Motor neuron (in vitro differentiated cells): ENCODE measurements around the gene ANKRD35. TPM values are rescaled to one million over a fixed set of nuclear protein-coding genes. Genes with fewer than 3 reads are reported as not detected.
A peak's percentile ranks its signal among the peaks of the same experiment; 100 is the strongest.
"Not testable (repeated sequence)": the region's sequence is repeated elsewhere in the genome, so short reads cannot be mapped to it uniquely, and the experiment has no call there.

Source experiments
- ATAC-seq, 8 experiments: fragments of 200-7000 bp; cut with Tn5 transposase; replicated peaks in 6 of 8; 2 replicates each; pipeline ENCODE4 v1.8.0; 2021; ENCODE audit warnings: mild to moderate bottlenecking in 8 of 8, moderate library complexity in 8 of 8
- H3K27ac ChIP-seq, 2 donors: fragments of 250-450 bp; sonication (Bioruptor Pico); 2 replicates each; pipeline ENCODE4 v1.9.0; 2021; ENCODE audit warnings: antibody characterized with exemption in 2 of 2, mild to moderate bottlenecking in 2 of 2, moderate library complexity in 1 of 2
- H3K4me1 ChIP-seq, 2 donors: fragments of 250-450 bp; sonication (Bioruptor Pico); replicated peaks in 1 of 2; 2 replicates each; pipeline ENCODE4 v1.6.1; 2021; ENCODE audit warnings: antibody characterized with exemption in 2 of 2, mild to moderate bottlenecking in 2 of 2, moderate library complexity in 1 of 2
- H3K4me3 ChIP-seq, 5 donors: fragments of 250-450 bp; sonication (Bioruptor Pico); 2 replicates each; pipeline ENCODE4 v1.9.0; 2021; ENCODE audit warnings: antibody characterized with exemption in 5 of 5, mild to moderate bottlenecking in 5 of 5, moderate library complexity in 4 of 5
- WGBS, 10 experiments: fragments of 450-650 bp; shearing (Covaris generic); methylation state at CpG; one replicate each; pipeline ENCODE4 v1.0.0; 2022; 5-methylcytosine and 5-hydroxymethylcytosine counted together
- in situ Hi-C, 9 experiments: fragments of 400-800 bp; cut with MboI; loops; one replicate each; pipeline ENCODE4 v1.15.0; 2021; ENCODE audit warnings: low sequenced_read_pairs in 9 of 9, low pct_unique_long_range_greater_than_20kb in 2 of 9; ENCODE audit not compliant: unreplicated experiment in 9 of 9
- total RNA-seq, 8 experiments: library from RNA; unstranded; fragments of 300-600 nt; gene quantifications; 2 replicates each; pipeline versions ENCODE4 v1.2.3 to v1.2.4, GENCODE V29; 2022

Gene ANKRD35
- total RNA-seq, 8 experiments from 2014 or later = 0.15 to 1.4 (median 0.32) TPM; not detected in 2

DNA sequence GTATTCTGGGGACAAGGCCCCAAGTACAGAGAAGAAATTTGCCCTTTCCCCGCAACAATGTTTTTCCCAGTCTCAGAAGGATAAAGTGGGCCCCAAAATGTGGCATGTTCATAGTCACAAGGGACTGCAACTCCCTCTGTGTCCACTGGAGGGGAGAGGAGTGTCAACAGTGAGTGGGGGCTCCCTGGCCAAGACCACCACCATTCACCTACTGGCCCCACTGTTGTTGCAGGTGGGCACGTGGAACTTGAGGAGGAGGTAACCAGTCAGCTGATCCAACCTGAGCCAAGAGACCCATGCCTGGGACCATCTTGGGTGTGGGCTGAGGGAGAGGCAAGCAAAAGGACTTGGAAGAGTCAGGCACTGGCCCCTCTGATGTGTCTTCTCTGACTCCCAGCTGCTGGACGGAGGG is 39.5 kb downstream of the ANKRD35 start:
- Histone ChIP-seq H3K4me3 (peak overlapping the region; percentile 30 to 44 (median 39)), H3K27ac (peak overlapping the region in 1 of 2 donors; percentile 1), H3K4me1 (peaks cover 2 to 9% of the 10 kb centered on the region in 2 donors)
- peak; percentile 21 to 44 (median 30) for ATAC-seq
- 47 to 95% (median 71%) methylated on average over 1 to 3 of the region's 3 CpGs; no CpG with 5 or more reads in 5 of the 10 experiments for WGBS, 10 experiments
- in situ Hi-C loops = no loop called here

DNA sequence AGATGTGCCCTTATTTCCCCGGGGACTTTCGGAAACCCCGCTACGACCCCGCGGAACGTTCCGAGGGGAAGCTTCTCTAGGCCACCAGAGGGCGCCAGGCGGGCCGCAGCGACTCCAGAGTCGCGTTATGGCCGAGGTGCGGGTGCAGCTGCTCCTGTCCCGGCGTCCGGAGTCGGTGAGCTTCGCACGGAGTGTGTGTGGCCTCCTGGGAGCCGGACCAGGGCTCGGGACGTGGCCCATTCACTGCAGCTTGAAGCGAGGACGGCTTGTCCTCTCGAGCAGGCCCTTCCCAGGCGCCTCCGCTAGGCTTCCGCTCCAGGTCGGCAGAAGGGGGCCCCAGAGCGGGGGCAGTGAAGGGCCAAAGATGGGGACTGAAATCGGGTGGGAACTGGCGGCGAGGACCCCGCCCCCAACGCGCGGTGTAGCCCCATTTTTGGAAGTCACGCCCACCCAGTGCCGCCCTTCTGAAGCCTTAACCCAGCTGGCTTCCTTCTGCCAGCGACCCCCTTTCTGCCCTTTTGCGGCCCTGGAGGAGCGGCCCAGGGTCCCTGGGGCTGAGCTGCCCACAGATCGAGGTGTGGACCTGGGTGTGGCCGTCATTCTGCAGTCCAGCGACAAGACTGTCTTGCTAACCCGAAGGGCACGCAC is 40.0 kb downstream of the ANKRD35 start, which contains the start of gene NUDT17:
TSS of gene NUDT17 (plus strand) at position 117 of the 648 bp plus-strand sequence. CDS start at position 128, 11 bp downstream.
- 0 to 17% (median 5%) methylated on average over 2 to 16 of the region's 50 CpGs; no CpG with 5 or more reads in 4 of the 10 experiments for WGBS, 10 experiments
- ATAC-seq = peak; percentile 81 to 93 (median 90)
- Histone ChIP-seq H3K4me1 (peaks cover 2 to 9% of the 10 kb centered on the region in 2 donors), H3K27ac (peak within 1 kb of the TSS in 1 of 2 donors; percentile 1), H3K4me3 (peak within 1 kb of the TSS; percentile 30 to 44 (median 39))
- in situ Hi-C loops = no loop called here

DNA sequence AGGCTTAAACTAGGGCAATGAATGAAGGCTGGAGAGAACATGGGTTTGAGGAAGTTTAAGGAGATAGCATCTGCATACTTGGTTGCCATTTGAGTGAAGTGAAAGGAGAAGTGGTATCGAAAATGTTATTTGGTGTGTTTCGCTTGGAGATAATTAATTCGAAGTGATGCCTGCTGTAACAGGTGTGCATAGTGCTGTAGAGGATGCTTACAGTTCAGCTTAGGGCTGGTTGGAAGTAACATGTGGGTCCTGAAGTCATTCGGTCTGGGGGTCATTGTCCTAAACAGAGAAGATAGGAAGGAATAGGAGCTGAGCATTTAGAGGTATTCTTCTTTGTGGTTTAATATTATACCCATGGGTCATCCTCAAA is 40.5 kb downstream of the ANKRD35 start:
- WGBS, 10 experiments = 0 to 19% (median 9%) methylated on average over 1 to 4 of the region's 4 CpGs; no CpG with 5 or more reads in 2 of the 10 experiments
- H3K27ac ChIP-seq = no peak overlapping the region

DNA sequence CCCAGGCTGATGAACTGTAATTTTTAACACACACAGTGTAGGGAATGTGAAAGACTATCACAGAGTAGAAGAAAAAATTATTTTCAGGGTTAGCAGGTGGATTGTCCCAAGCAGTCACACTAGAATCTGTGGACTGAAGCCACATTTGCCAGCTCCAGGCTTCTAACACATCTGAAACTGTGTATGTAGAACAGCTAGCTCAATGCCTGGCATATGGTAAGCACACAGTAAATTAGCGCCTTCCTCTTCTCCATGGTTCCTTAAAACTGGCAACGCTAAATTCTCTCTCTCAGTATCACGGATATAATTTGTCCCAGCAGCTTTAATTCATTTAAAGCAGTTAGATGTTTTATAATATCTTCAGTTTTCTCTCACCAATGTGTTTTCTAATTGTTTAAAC is 42.6 kb downstream of the ANKRD35 start:
- 56 to 100% (median 80%) methylated on average over 1 to 3 of the region's 3 CpGs; no CpG with 5 or more reads in 1 of the 10 experiments for WGBS, 10 experiments
- ATAC-seq = no peak
- Histone ChIP-seq H3K4me1 (peaks cover 2 to 9% of the 10 kb centered on the region in 2 donors), H3K4me3 (no peak overlapping the region), H3K27ac (no peak overlapping the region)
- in situ Hi-C loops = no loop called here

More for the DNA sequence above, 40.5 kb downstream of the ANKRD35 start:
- peaks cover 2 to 9% of the 10 kb centered on the region in 2 donors for H3K4me1 ChIP-seq
- ATAC-seq = peak; percentile 30 to 61 (median 43)
- peak overlapping the region; percentile 30 to 44 (median 39) for H3K4me3 ChIP-seq
- in situ Hi-C loops = no loop called here

DNA sequence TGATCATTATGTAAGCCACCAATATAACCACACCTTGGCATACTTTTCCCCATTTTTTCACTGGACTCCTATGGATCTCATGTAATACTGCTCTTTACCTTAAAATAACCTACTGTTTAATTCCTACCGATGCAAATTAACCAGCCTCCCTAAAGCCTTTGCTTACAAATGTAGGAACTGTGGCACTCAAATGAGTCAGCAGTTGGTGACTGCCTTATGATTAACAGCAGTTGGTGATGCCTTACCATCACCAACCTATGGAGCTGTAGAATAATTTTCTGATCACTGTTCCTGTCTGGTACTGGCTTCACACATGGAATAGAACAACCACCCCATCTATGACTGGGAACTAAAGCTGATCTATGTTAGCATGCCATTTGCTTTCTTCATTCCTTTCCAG is 48.0 kb downstream of the ANKRD35 start:
- in situ Hi-C loops = no loop called here

DNA sequence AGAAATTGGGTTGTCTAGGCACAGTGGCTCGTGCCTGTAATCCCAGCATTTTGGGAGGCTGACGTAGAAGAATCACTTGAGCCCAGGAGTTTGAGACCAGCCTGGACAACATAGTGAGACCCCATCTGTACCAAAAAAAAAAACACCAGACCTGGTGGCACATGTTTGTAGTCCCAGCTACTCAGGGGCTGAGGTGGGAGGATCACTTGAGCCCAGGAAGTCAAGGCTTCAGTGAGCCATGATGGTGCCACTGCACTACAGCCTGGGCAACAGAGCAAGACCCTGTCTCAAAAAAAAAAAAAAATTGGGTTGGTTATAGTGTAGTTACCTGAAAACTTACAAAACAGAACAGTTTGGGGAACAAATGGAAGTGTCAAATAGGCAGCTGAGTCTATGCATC is 54.9 kb downstream of the ANKRD35 start:
- in situ Hi-C loops, ATAC-seq: not testable (repeated sequence)
- 76 to 100% (median 100%) methylated on average over 2 of the region's 2 CpGs; no CpG with 5 or more reads in 4 of the 10 experiments for WGBS, 10 experiments

More for the DNA sequence above, 48.0 kb downstream of the ANKRD35 start:
- no peak for ATAC-seq
- no peak overlapping the region for H3K4me3 ChIP-seq
- H3K27ac ChIP-seq = no peak overlapping the region
- 88 to 100% (median 100%) methylated on average over 1 of the region's 1 CpG; no CpG with 5 or more reads in 1 of the 10 experiments for WGBS, 10 experiments
- H3K4me1 ChIP-seq = no peaks in the 10 kb centered on the region

DNA sequence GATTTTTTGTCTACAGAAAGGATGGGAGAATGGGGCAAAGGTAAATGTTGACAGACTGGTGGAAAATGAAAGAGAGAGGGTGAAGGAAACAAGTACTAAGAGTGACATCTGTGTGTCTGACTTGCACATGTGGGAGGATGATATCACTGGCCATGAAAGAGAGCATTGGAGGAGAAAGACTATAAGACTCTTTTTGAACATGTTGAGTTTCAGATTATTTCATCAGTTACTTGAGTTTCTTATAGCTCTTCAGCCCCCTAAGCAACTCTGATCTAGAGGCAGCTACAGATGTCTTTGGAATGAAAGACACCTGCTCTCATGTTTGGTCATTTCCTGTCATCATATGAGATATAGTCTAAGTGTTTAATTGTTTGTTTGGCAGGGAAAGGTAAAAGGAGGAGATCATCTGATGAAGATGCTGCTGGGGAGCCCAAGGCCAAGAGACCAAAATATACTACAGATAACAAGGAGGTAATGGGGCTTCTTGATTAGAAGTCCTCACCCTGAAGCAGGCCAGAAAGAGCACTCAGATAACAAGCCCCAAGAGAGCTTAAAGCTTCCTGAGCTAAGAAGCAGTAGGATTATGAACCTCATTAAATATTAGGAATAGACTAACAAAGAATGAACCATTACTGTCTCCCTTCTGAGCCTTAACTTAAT is 57.2 kb downstream of the ANKRD35 start:
- ATAC-seq = no peak
- in situ Hi-C loops = no loop called here
- no peak overlapping the region for H3K4me3 ChIP-seq
- peaks cover 4 to 12% of the 10 kb centered on the region in 2 donors for H3K4me1 ChIP-seq
- H3K27ac ChIP-seq = no peak overlapping the region

More for the DNA sequence above, 54.9 kb downstream of the ANKRD35 start:
- not testable (repeated sequence) for H3K27ac ChIP-seq, H3K4me1 ChIP-seq, H3K4me3 ChIP-seq

DNA sequence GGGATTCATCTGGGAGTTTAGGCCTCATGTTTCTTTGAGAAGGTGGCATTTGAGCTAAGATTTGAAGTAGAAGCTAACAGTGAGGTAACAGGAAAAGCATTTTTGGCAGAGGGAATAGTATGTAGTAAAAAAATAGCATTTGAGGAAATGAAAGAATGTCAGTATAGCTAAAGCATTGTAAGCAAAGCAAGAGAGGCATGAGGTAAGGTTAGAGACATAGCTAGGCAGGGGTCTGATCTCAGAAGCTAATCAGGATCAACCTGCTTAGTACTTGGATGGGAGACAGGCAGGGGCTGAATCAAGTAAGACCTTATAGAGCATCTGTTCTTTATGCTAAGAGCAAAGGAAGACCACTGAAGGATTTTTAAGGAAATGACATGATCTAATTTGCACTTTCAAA is 57.7 kb downstream of the ANKRD35 start:
- H3K4me3 ChIP-seq = no peak overlapping the region
- ATAC-seq = no peak
- H3K4me1 ChIP-seq = peaks cover 4 to 12% of the 10 kb centered on the region in 2 donors
- in situ Hi-C loops = no loop called here
- H3K27ac ChIP-seq = no peak overlapping the region

DNA sequence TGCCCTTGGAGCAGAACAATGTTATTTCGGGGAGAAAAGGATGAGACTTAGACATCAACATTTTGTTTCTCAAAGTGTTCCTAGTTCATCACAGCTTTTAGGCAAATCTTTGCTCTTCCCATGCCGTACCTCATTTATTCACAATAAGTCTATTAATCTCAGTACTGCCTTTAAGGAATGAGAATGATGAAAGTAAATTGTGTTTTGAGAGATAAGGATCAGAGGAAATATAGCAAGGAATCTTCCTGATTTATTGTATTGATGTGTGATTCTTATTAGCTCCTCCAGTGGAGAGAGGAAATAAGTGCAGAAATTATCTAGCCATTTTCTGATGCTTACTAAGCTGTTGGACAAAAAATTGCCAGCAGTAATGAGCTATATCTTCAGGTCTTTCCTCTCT is 59.6 kb downstream of the ANKRD35 start:
- Histone ChIP-seq H3K27ac (no peak overlapping the region), H3K4me1 (peaks cover 4 to 12% of the 10 kb centered on the region in 2 donors), H3K4me3 (no peak overlapping the region)
- in situ Hi-C loops = no loop called here
- WGBS, 10 experiments = 57 to 100% (median 90%) methylated on average over 2 of the region's 2 CpGs; no CpG with 5 or more reads in 2 of the 10 experiments
- no peak for ATAC-seq

DNA sequence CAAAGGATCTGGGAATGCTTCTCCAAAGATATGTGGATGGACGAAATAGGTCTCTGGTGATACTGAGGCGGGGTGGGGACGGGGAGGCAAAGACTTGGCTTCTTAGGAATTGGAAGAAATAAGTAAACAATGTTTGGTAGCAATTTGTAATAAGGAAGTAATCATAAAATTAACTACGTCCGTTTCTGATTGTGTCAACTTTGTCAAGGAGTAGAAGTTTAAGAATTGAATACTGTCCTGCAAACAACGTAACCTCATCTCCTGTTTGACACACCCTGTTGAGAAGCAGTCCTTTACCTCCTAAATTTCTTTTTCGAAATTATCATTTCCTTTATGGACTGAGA is 61.2 kb downstream of the ANKRD35 start:
- WGBS, 10 experiments = 0 to 3% (median 0%) methylated on average over 2 to 7 of the region's 7 CpGs
- in situ Hi-C loops = no loop called here
- peak overlapping the region; percentile 56 to 97 (median 63) for H3K4me3 ChIP-seq
- ATAC-seq = no peak
- peaks cover 4 to 12% of the 10 kb centered on the region in 2 donors for H3K4me1 ChIP-seq
- peak overlapping the region; percentile 67 to 89 for H3K27ac ChIP-seq

DNA sequence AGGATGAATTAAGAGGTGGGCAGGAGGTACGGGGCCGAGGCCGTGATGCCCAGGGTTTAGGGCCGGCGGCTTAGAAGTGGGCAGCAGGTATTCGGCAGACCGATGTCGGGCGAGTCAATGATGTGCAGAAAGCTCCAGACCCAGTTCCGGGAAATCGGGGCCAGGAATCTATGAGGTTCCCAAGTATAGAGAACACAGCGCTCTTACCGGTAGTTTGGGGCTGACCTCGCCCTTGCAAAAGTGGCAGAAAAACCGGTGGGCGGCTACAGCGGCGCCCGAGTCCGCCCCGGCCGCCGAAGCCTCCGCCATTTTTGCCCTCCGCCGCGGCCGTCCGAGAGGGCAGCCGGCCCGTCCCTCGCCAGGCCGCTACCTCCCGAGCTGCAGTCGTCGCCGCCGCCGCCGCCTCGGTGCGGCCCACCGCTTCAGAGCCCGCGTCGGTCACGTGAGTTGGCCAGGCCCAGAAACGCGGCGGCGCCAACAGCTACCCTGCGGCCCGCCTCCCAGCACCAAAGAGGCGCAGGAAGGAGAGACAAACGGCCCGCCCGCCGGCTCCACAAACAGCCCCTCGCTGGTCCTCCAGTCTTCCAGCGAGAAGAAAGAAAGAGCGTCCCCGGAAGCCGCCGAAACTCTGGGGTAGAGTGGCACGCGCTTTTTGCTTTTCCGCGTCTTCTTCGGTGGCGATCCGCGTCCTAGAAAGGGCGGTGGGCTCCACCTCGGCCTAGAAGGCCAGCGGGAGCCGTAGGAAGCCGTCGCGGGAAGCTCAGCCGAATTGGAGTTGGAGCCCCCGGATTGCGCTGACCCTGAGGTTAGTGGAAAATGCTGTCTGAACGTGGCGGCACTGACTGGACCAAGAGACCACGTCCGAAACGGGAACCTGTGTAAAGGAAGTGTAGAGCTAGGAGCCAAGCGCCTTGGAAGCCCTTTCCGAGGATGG is 61.8 kb downstream of the ANKRD35 start, which contains the start of the genes POLR3C and RNF115:
TSS of gene POLR3C (plus strand) at position 636 of the 934 bp plus-strand sequence. CDS start 1,577 bp downstream, outside the sequence.
TSS of gene RNF115 (minus strand) at position 531 of the 934 bp plus-strand sequence. CDS start at position 309, 222 bp downstream.
- 0 to 4% (median 1%) methylated on average over 1 to 42 of the region's 89 CpGs; no CpG with 5 or more reads in 4 of the 10 experiments for WGBS, 10 experiments
- peak within 1 kb of the TSS; percentile 67 to 89 for H3K27ac ChIP-seq
- peaks cover 4 to 12% of the 10 kb centered on the region in 2 donors for H3K4me1 ChIP-seq
- H3K4me3 ChIP-seq = peak within 1 kb of the TSS; percentile 56 to 97 (median 63)
- in situ Hi-C loops = no loop called here
- ATAC-seq = peak; percentile 88 to 96 (median 96)

DNA sequence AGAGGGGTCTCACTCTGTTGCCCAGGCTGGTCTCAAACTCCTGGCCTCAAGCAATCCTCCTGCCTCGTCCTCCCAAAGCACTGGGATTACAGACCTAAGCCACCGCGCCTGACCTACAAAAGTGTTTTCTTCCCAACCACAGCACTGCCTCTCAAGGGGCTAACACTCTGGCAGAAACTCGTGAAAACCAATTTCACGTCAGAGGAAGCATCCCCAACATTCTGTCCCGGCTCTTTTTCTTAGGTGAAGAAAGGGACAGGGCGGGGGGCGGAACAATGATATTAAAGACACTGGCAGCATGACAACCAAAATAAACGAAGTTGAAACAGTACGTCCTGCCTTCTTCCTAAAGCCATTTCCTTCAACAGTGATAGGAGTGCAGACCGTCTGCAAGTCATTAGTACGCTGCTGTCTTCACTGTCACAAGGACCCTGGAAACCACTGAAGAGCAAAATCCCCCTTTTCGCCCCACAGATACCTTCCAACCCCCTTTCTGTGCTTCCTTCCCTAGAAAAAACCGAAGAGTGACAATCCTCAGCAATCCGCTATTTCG is 62.8 kb downstream of the ANKRD35 start:
- in situ Hi-C loops, ATAC-seq, H3K27ac ChIP-seq: not testable (repeated sequence)
- H3K4me3 ChIP-seq = peak overlapping the region in 2 of 5 donors; percentile 26
- H3K4me1 ChIP-seq = peaks cover 4 to 12% of the 10 kb centered on the region in 2 donors
- no CpG with 5 or more reads among the region's 16 CpGs for WGBS, 10 experiments
